IPS-15b (cell line): ENCODE measurements around the gene SLC25A39.

Experiments used
- H3K27me3 ChIP-seq: one replicate; pipeline ENCODE4 v1.6.1; 2013; ENCODE audit warnings: low read length; ENCODE audit not compliant: control insufficient read depth, insufficient read depth
- H3K36me3 ChIP-seq: one replicate; pipeline ENCODE4 v1.6.1; 2013; ENCODE audit warnings: low read length; ENCODE audit not compliant: control insufficient read depth, insufficient read depth
- H3K4me1 ChIP-seq: one replicate; pipeline ENCODE4 v1.6.1; 2013; ENCODE audit warnings: mild to moderate bottlenecking, low read length; ENCODE audit not compliant: control insufficient read depth, insufficient read depth
- H3K4me3 ChIP-seq: one replicate; pipeline ENCODE4 v1.5.1; 2013; ENCODE audit warnings: low read depth, low read length
- H3K9ac ChIP-seq: one replicate; pipeline ENCODE4 v1.6.1; 2013; ENCODE audit warnings: low read depth, mild to moderate bottlenecking, low read length
- H3K9me3 ChIP-seq: one replicate; pipeline ENCODE4 v1.6.1; 2013; ENCODE audit warnings: mild to moderate bottlenecking, low read length; ENCODE audit not compliant: control insufficient read depth, insufficient read depth

Gene SLC25A39

GRCh38 chr17:44279346-44279665 lies 45.3 kb downstream of the SLC25A39 start:
- Histone ChIP-seq H3K9ac (no peak overlapping the region), H3K9me3 (no peaks in the 10 kb centered on the region), H3K27me3 (no peaks in the 10 kb centered on the region), H3K4me1 (peaks cover 5% of the 10 kb centered on the region), H3K36me3 (no peaks in the 10 kb centered on the region), H3K4me3 (no peak overlapping the region)

DNA sequence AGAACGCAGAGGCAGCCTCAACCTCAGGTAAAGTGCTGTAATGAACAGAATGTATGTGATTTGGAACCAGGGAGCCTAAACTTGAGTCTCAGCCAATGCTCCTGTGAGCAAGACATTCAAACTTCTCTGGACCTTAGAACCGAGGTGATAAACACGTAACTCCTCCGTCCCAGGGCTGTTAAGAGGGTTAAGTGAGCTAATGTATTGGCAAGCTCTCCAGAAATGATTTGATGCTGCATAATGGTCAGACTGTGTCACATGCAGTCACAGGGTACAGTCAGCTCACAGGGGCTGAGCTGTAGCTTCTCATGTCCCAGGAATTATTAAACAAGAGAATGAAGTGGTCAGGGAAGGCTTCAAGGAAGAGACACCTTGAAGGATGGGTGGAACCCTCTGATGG lies 46.6 kb downstream of the SLC25A39 start:
- H3K27me3 ChIP-seq = no peaks in the 10 kb centered on the region
- H3K4me1 ChIP-seq = peaks cover 11% of the 10 kb centered on the region
- H3K4me3 ChIP-seq = no peak overlapping the region
- H3K9ac ChIP-seq = no peak overlapping the region
- no peaks in the 10 kb centered on the region for H3K36me3 ChIP-seq
- H3K9me3 ChIP-seq = no peaks in the 10 kb centered on the region

GRCh38 chr17:44273607-44274006 lies 51.0 kb downstream of the SLC25A39 start:
- Histone ChIP-seq H3K4me1 (peaks cover 5% of the 10 kb centered on the region), H3K27me3 (no peaks in the 10 kb centered on the region), H3K9ac (no peak overlapping the region)

GRCh38 chr17:44272954-44273353 lies 51.7 kb downstream of the SLC25A39 start:
- Histone ChIP-seq H3K4me1 (peaks cover 5% of the 10 kb centered on the region), H3K27me3 (no peaks in the 10 kb centered on the region), H3K4me3 (no peak overlapping the region), H3K9me3 (no peaks in the 10 kb centered on the region), H3K36me3 (no peaks in the 10 kb centered on the region), H3K9ac (no peak overlapping the region)

More at GRCh38 chr17:44273607-44274006, 51.0 kb downstream of the SLC25A39 start:
- H3K4me3 ChIP-seq = no peak overlapping the region
- no peaks in the 10 kb centered on the region for H3K36me3 ChIP-seq
- H3K9me3 ChIP-seq = no peaks in the 10 kb centered on the region

DNA sequence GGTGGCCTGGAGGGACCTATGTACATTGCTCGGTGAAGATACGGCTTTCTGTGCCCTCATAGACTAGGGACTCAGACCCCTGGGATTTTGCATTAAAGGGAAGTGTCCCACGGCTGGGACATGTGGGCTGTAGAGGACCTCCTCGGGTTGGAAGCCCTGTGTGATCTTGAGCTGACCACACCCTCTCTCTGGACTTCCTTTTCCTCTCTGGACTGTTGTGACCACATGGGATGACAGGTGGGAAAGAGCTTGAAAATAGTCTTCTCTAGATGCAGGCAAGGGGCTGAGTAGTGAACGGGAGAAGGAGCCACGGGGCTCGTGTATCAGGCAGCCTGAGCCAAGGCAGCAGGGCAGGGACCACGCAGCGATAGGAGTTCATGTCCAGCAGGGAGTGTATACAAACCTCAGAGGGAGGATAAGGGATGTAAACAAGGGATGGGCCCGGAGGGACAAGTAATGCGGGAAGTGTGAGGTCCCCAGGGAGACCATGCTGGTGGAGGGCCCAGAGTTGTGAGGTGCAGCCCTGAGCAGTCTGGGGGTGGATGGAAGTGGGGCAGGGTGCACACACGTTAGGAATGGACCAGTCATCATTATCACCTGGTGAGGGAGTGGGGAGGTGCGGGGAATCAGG lies 52.2 kb downstream of the SLC25A39 start:
- H3K4me3 ChIP-seq = no peak overlapping the region
- no peak overlapping the region for H3K9ac ChIP-seq

More for the DNA sequence above, 52.2 kb downstream of the SLC25A39 start:
- H3K9me3 ChIP-seq = no peaks in the 10 kb centered on the region
- H3K4me1 ChIP-seq = peaks cover 5% of the 10 kb centered on the region
- H3K27me3 ChIP-seq = no peaks in the 10 kb centered on the region
- no peaks in the 10 kb centered on the region for H3K36me3 ChIP-seq
